ENCODE data around the gene GRIN2D. TPM values are rescaled to one million over a fixed set of nuclear protein-coding genes. Genes with fewer than 3 reads are reported as not detected.

The GRIN2D gene
- total RNA-seq, 4 donors from 2014 or later: 0.42 to 0.90 (median 0.51) TPM

DNA sequence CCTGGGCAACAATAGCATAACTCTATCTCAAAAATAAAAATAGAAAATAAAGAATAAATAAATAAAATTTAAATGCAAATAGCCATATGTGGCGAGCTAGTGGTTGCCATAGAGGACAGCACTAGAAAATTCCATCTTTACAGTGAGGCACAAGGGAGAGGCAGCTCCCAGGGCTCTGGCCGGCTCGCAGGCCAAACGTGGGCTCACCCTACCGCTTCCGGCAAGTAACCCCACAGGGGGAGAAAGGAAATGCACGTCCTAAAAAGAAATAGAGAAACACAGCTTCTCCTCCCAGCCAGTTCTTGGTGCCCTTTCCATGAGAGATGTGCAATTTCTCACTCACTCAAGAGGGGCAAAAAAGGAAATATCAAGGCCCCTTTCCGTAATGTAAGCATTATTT is 39.9 kb downstream of the GRIN2D start:
- DNase-seq (ENCODE audit: low spot score in 2 of 2): no peak
- 47 to 52% methylated on average over 8 of the region's 8 CpGs for WGBS, 2 donors
- Histone ChIP-seq H3K4me3 (no peak overlapping the region), H3K27ac (no peak overlapping the region), H3K27me3 (no peaks in the 10 kb centered on the region), H3K4me1 (no peaks in the 10 kb centered on the region), H3K9me3 (no peaks in the 10 kb centered on the region), H3K36me3 (no peaks in the 10 kb centered on the region)
- TF ChIP-seq, protein P1, sequence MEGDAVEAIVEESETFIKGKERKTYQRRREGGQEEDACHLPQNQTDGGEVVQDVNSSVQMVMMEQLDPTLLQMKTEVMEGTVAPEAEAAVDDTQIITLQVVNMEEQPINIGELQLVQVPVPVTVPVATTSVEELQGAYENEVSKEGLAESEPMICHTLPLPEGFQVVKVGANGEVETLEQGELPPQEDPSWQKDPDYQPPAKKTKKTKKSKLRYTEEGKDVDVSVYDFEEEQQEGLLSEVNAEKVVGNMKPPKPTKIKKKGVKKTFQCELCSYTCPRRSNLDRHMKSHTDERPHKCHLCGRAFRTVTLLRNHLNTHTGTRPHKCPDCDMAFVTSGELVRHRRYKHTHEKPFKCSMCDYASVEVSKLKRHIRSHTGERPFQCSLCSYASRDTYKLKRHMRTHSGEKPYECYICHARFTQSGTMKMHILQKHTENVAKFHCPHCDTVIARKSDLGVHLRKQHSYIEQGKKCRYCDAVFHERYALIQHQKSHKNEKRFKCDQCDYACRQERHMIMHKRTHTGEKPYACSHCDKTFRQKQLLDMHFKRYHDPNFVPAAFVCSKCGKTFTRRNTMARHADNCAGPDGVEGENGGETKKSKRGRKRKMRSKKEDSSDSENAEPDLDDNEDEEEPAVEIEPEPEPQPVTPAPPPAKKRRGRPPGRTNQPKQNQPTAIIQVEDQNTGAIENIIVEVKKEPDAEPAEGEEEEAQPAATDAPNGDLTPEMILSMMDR (IDR thresholded peaks at IDR 0.05): no peak
- TF ChIP-seq EP300 (IDR thresholded peaks at IDR 0.05) (no peak), POLR2A (IDR thresholded peaks at IDR 0.05) (no peak)

DNA sequence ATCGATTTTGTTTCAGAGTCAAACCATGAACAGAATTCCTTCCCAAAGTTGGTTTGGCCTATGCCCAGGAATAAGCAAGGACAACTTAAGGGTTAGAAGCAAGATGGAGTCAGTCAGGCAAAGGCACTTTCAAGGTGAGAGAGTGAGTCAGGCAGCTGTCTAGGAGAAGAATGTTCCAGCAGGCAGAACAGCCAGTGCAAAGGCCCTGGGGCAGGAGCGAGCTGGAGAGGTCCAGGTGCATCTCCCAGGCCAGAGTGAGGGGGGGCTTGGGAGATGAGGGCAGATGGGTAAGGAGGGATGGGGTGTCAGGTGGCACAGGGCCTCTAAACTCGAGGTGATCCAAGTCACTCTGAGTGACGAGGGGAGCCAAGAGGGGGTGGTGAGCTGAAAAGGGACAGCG is 43.1 kb downstream of the GRIN2D start:
- 86 to 94% methylated on average over 5 of the region's 5 CpGs for WGBS, 2 donors
- Histone ChIP-seq H3K27me3 (peaks cover 0 to 15% of the 10 kb centered on the region in 2 donors), H3K27ac (no peak overlapping the region), H3K4me1 (no peaks in the 10 kb centered on the region), H3K36me3 (no peaks in the 10 kb centered on the region), H3K4me3 (no peak overlapping the region), H3K9me3 (no peaks in the 10 kb centered on the region)
- DNase-seq (ENCODE audit: low spot score in 2 of 2): no peak
- TF ChIP-seq EP300 (IDR thresholded peaks at IDR 0.05) (no peak), POLR2A (IDR thresholded peaks at IDR 0.05) (no peak)
- TF ChIP-seq, protein P1 (IDR thresholded peaks at IDR 0.05): no peak

DNA sequence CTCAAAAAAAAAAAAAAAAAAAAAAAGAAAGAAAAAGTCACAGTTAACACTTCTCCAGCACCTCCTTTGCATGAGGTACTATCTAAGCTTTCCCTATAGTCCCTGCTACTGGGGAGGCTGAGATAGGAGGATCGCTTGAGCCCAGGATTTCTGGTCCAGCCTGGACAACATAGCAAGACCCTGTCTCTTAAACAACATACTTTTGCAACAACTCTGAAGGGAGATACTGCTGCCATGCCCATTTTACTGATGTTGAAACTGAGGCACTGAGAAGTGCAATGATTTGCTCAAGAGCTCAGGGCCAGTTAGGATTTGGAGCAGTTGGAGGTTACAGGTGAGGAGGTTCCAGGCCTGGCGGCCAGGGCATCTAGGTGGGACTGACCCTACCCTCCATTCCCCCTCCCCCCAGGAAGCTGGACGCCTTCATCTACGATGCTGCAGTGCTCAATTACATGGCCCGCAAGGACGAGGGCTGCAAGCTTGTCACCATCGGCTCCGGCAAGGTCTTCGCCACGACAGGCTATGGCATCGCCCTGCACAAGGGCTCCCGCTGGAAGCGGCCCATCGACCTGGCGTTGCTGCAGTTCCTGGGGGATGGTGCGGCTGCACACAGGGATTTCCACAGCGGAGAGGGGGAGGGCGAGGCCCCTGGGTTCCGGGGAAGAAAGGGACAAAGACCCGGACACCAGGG is 48.0 kb downstream of the GRIN2D start:
- H3K27me3 ChIP-seq: peaks cover 0 to 30% of the 10 kb centered on the region in 2 donors
- no peak for TF ChIP-seq EP300 (IDR thresholded peaks at IDR 0.05)
- TF ChIP-seq, protein P1 (IDR thresholded peaks at IDR 0.05): no peak
- no peak for TF ChIP-seq POLR2A (IDR thresholded peaks at IDR 0.05)

DNA sequence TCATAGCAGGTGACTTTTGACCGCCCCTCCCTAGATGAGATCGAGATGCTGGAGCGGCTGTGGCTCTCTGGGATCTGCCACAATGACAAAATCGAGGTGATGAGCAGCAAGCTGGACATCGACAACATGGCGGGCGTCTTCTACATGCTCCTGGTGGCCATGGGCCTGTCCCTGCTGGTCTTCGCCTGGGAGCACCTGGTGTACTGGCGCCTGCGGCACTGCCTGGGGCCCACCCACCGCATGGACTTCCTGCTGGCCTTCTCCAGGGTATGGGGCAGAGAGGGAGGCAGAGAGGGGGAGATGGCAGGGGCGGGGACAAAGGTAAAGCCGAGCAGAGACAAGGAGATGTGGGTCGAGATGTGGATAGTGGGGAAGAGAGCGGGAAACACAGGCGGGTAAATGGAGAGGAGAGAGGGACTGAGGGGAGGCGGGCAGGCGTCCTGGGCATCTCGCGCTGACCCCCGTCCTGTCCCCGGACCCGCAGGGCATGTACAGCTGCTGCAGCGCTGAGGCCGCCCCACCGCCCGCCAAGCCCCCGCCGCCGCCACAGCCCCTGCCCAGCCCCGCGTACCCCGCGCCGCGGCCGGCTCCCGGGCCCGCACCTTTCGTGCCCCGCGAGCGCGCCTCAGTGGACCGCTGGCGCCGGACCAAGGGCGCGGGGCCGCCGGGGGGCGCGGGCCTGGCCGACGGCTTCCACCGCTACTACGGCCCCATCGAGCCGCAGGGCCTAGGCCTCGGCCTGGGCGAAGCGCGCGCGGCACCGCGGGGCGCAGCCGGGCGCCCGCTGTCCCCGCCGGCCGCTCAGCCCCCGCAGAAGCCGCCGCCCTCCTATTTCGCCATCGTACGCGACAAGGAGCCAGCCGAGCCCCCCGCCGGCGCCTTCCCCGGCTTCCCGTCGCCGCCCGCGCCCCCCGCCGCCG is 48.9 kb downstream of the GRIN2D start:
- Histone ChIP-seq H3K27ac (no peak overlapping the region), H3K9me3 (no peaks in the 10 kb centered on the region), H3K4me1 (peaks cover 0 to 34% (median 18%) of the 10 kb centered on the region in 4 donors), H3K4me3 (no peak overlapping the region), H3K36me3 (peaks cover 0 to 4% (median 3%) of the 10 kb centered on the region in 3 donors), H3K27me3 (peaks cover 0 to 30% of the 10 kb centered on the region in 2 donors)
- no peak for DNase-seq (ENCODE audit: low spot score in 2 of 2)
- 61 to 67% methylated on average over 28 to 36 of the region's 94 CpGs for WGBS, 2 donors
- TF ChIP-seq, protein P1 (IDR thresholded peaks at IDR 0.05): no peak
- TF ChIP-seq POLR2A (IDR thresholded peaks at IDR 0.05) (no peak), EP300 (IDR thresholded peaks at IDR 0.05) (no peak)

More for the DNA sequence above, 48.0 kb downstream of the GRIN2D start:
- Histone ChIP-seq H3K4me3 (no peak overlapping the region), H3K36me3 (no peaks in the 10 kb centered on the region), H3K4me1 (peaks cover 0 to 25% (median 17%) of the 10 kb centered on the region in 4 donors), H3K9me3 (no peaks in the 10 kb centered on the region), H3K27ac (no peak overlapping the region)
- WGBS, 2 donors: 93 to 94% methylated on average over 20 of the region's 20 CpGs
- DNase-seq (ENCODE audit: low spot score in 2 of 2): no peak
